GM23338 (cell line): ENCODE measurements around the gene ADGRF4. TPM values are rescaled to one million over a fixed set of nuclear protein-coding genes. Genes with fewer than 3 reads are reported as not detected.

Experiments used
- ATAC-seq: fragments of 200-7000 bp; cut with Tn5 transposase; 3 replicates; pipeline ENCODE4 v1.9.1; 2020
- DNase-seq: peaks from one replicate; pipeline ENCODE4 v3.0.0-alpha.2; 2015; ENCODE audit warnings: low spot score
- H2AFZ ChIP-seq: fragments of 200-600 bp; sonication (generic); 2 replicates; pipeline ENCODE4 v1.8.0; 2016; ENCODE audit warnings: antibody characterized with exemption, mild to moderate bottlenecking, moderate library complexity
- H3F3A ChIP-seq: fragments of 200-600 bp; sonication (generic); replicated peaks from 2 replicates; pipeline ENCODE4 v1.8.0; 2017; ENCODE audit warnings: antibody characterized with exemption, mixed run types, low read depth
- H3K27ac ChIP-seq: fragments of 200-600 bp; sonication (generic); 2 replicates; pipeline ENCODE4 v1.6.1; 2016; ENCODE audit warnings: low read depth
- H3K27me3 ChIP-seq: fragments of 200-600 bp; sonication (generic); 2 replicates; pipeline ENCODE4 v1.8.0; 2016; ENCODE audit warnings: mild to moderate bottlenecking, mixed run types, moderate library complexity; ENCODE audit not compliant: insufficient read depth
- H3K36me3 ChIP-seq: fragments of 200-600 bp; sonication (generic); 2 replicates; pipeline ENCODE4 v1.8.0; 2016; ENCODE audit warnings: mild to moderate bottlenecking; ENCODE audit not compliant: insufficient read depth
- H3K4me1 ChIP-seq: fragments of 200-600 bp; sonication (generic); 2 replicates; pipeline ENCODE4 v1.8.0; 2016; ENCODE audit warnings: mild to moderate bottlenecking, moderate library complexity; ENCODE audit not compliant: insufficient read depth
- H3K4me2 ChIP-seq: fragments of 200-600 bp; sonication (generic); 2 replicates; pipeline ENCODE4 v1.7.1; 2017; ENCODE audit warnings: mixed run types
- H3K4me3 ChIP-seq: fragments of 200-600 bp; sonication (generic); 2 replicates; pipeline ENCODE4 v1.6.1; 2016; ENCODE audit warnings: mixed run types
- H3K79me2 ChIP-seq: fragments of 200-600 bp; sonication (generic); replicated peaks from 2 replicates; pipeline ENCODE4 v1.8.0; 2017; ENCODE audit warnings: mild to moderate bottlenecking; ENCODE audit not compliant: insufficient read depth
- H3K9me2 ChIP-seq: fragments of 200-600 bp; sonication (generic); 2 replicates; pipeline ENCODE4 v1.8.0; 2017; ENCODE audit not compliant: insufficient read depth
- H4K20me1 ChIP-seq: fragments of 200-600 bp; sonication (generic); replicated peaks from 2 replicates; pipeline ENCODE4 v1.8.0; 2017; ENCODE audit warnings: mild to moderate bottlenecking; ENCODE audit not compliant: insufficient read depth
- H3K27ac Mint-ChIP-seq: 2 replicates; pipeline ENCODE4 v1.8.0; 2020; ENCODE audit warnings: inconsistent platforms, mild to moderate bottlenecking, moderate library complexity, mixed read lengths
- H3K27me3 Mint-ChIP-seq: 3 replicates; pipeline ENCODE4 v1.8.0; 2022; ENCODE audit warnings: low read depth, mild to moderate bottlenecking, moderate library complexity, mixed read lengths, inconsistent platforms; ENCODE audit not compliant: insufficient read depth, poor library complexity
- H3K36me3 Mint-ChIP-seq: 3 replicates; pipeline ENCODE4 v1.8.0; 2021; ENCODE audit warnings: low read depth, mild to moderate bottlenecking, inconsistent platforms, moderate library complexity, mixed read lengths
- H3K4me1 Mint-ChIP-seq: 3 replicates; pipeline ENCODE4 v1.8.0; 2020; ENCODE audit warnings: mild to moderate bottlenecking, inconsistent platforms, mixed read lengths
- H3K4me3 Mint-ChIP-seq: 3 replicates; pipeline ENCODE4 v1.8.0; 2021; ENCODE audit warnings: moderate library complexity, mild to moderate bottlenecking, inconsistent platforms, mixed read lengths
- H3K9me3 Mint-ChIP-seq: 3 replicates; pipeline ENCODE4 v1.8.0; 2020; ENCODE audit warnings: moderate library complexity, mild to moderate bottlenecking, inconsistent platforms, mixed read lengths
- CREB1 ChIP-seq: fragments of 250-450 bp; sonication (Bioruptor Pico); IDR thresholded peaks from 2 replicates; pipeline ENCODE4 v1.5.0; 2020; ENCODE audit warnings: low read depth, mild to moderate bottlenecking, moderate library complexity
- CTCF ChIP-seq, 2 experiments: fragments of 200-600 bp in 1 of 2; sonication (generic) in 1 of 2; conservative IDR thresholded peaks; 2 replicates each; pipeline versions ENCODE4 v1.5.1 to v1.6.1; 2016 to 2017; ENCODE audit warnings: antibody characterized with exemption in 2 of 2, low read depth in 2 of 2, mild to moderate bottlenecking in 2 of 2, moderate library complexity in 1 of 2
- EZH2 ChIP-seq: fragments of 200-600 bp; sonication (generic); IDR thresholded peaks from one replicate; pipeline ENCODE4 v1.8.0; 2017; ENCODE audit warnings: antibody characterized with exemption, mild to moderate bottlenecking, low read depth; ENCODE audit not compliant: unreplicated experiment
- EZH2phosphoT487 ChIP-seq: fragments of 200-600 bp; sonication (generic); IDR thresholded peaks from one replicate; pipeline ENCODE4 v1.8.1; 2018; ENCODE audit warnings: antibody characterized with exemption; ENCODE audit not compliant: unreplicated experiment
- JUNB ChIP-seq: IDR thresholded peaks from one replicate; pipeline ENCODE4 v1.6.1; 2016; ENCODE audit warnings: antibody characterized with exemption; ENCODE audit not compliant: unreplicated experiment
- NANOG ChIP-seq: IDR thresholded peaks from 2 replicates; pipeline ENCODE4 v1.6.1; 2016; ENCODE audit warnings: antibody characterized with exemption, borderline replicate concordance
- POLR2AphosphoS5 ChIP-seq: IDR thresholded peaks from 2 replicates; pipeline ENCODE4 v1.6.1; 2016; ENCODE audit warnings: antibody characterized with exemption, low read depth
- REST ChIP-seq: IDR thresholded peaks from one replicate; pipeline ENCODE4 v1.6.1; 2018; ENCODE audit warnings: antibody characterized with exemption; ENCODE audit not compliant: unreplicated experiment
- STAT1 ChIP-seq: IDR thresholded peaks from one replicate; pipeline ENCODE4 v1.6.1; 2016; ENCODE audit warnings: antibody characterized with exemption; ENCODE audit not compliant: unreplicated experiment
- ZNF114 ChIP-seq: fragments of 250-450 bp; sonication (Bioruptor Pico); IDR thresholded peaks from 2 replicates; pipeline ENCODE4 v1.5.0; 2020; ENCODE audit warnings: mild to moderate bottlenecking, moderate library complexity
- ZNF331 ChIP-seq: fragments of 250-450 bp; sonication (Bioruptor Pico); IDR thresholded peaks from 2 replicates; pipeline ENCODE4 v1.5.0; 2020; ENCODE audit warnings: low read depth, mild to moderate bottlenecking, moderate library complexity
- ZNF462 ChIP-seq: fragments of 250-450 bp; sonication (Bioruptor Pico); IDR thresholded peaks from 2 replicates; pipeline ENCODE4 v1.5.0; 2020; ENCODE audit warnings: mild to moderate bottlenecking, moderate library complexity
- polyA plus RNA-seq: library from polyadenylated mRNA; unstranded; fragments of >200 nt; fragmentation: Nextera tagmentation; extraction: Ambion mirVana; gene quantifications from 2 replicates; pipeline ENCODE4 v1.2.1, GENCODE V29; 2016
- total RNA-seq: library from RNA; depleted of rRNA; stranded (reverse); fragments of >200 nt; shearing (Covaris generic); gene quantifications from 2 replicates; pipeline ENCODE4 v1.2.3, GENCODE V29; 2014
- TF ChIP-seq, protein P1 (sequence below): IDR thresholded peaks from 2 replicates; pipeline ENCODE4 v1.6.1; 2016; ENCODE audit warnings: antibody characterized with exemption

The ADGRF4 gene
- total and polyA plus RNA-seq, 2 experiments from 2014 or later, result not detected

GRCh38 chr6:47655719-47656595, 42.4 kb upstream of the ADGRF4 start:
- TF ChIP-seq NANOG (no peak), ZNF114 (CRISPR knock-in tag) (no peak), CREB1 (CRISPR knock-in tag) (no peak), STAT1 (no peak), EZH2phosphoT487 (no peak), POLR2AphosphoS5 (no peak), REST (no peak), ZNF331 (CRISPR knock-in tag) (no peak), ZNF462 (CRISPR knock-in tag) (no peak), CTCF (conservative IDR thresholded peaks at IDR 0.05; ENCODE audit: low read depth in 2 of 2) (no peak), EZH2 (no peak), JUNB (no peak)
- TF ChIP-seq, protein P1, sequence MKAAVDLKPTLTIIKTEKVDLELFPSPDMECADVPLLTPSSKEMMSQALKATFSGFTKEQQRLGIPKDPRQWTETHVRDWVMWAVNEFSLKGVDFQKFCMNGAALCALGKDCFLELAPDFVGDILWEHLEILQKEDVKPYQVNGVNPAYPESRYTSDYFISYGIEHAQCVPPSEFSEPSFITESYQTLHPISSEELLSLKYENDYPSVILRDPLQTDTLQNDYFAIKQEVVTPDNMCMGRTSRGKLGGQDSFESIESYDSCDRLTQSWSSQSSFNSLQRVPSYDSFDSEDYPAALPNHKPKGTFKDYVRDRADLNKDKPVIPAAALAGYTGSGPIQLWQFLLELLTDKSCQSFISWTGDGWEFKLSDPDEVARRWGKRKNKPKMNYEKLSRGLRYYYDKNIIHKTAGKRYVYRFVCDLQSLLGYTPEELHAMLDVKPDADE, result no peak
- H3K79me2 ChIP-seq, result no peaks in the 10 kb centered on the region
- peaks cover 16% of the 10 kb centered on the region; the same call in 1 of the 2 replicates for H3K9me2 ChIP-seq
- no peaks in the 10 kb centered on the region for H3F3A ChIP-seq
- Mint-ChIP-seq H3K9me3 (no peaks in the 10 kb centered on the region; the same call in 2 of the 3 replicates), H3K4me1 (peaks cover 5% of the 10 kb centered on the region; the same call in 1 of the 3 replicates), H3K36me3 (no peaks in the 10 kb centered on the region), H3K27ac (no peak overlapping the region), H3K27me3 (no peaks in the 10 kb centered on the region), H3K4me3 (no peak overlapping the region)
- peaks cover 16% of the 10 kb centered on the region for H3K4me1 ChIP-seq
- DNase-seq, result peak; percentile 59
- H2AFZ ChIP-seq, result peak overlapping the region; percentile 93
- H3K4me3 ChIP-seq, result no peak overlapping the region
- peak; percentile 95 for ATAC-seq
- no peak overlapping the region for H3K4me2 ChIP-seq
- no peak overlapping the region for H3K27ac ChIP-seq
- no peaks in the 10 kb centered on the region for H3K27me3 ChIP-seq
- H4K20me1 ChIP-seq, result no peaks in the 10 kb centered on the region
- H3K36me3 ChIP-seq, result no peaks in the 10 kb centered on the region
